Testis (tissue), 2 donors: Measurements from ENCODE around the gene CD300LF.

Experiments used
- POLR2A ChIP-seq: fragments of 450-650 bp; IDR thresholded peaks from one replicate; pipeline ENCODE4 v1.6.1; 2017; ENCODE audit warnings: antibody characterized with exemption, mild to moderate bottlenecking, moderate library complexity
- TF ChIP-seq, protein P1 (sequence below), 3 experiments: fragments of 450-650 bp in 2 of 3; fragments of 200-600 bp in 1 of 3; sonication (generic) in 1 of 3; IDR thresholded peaks; one replicate each; pipeline ENCODE4 v1.5.1; 2016 to 2019; ENCODE audit warnings: antibody characterized with exemption in 3 of 3, mild to moderate bottlenecking in 2 of 3, moderate library complexity in 1 of 3

DNA sequence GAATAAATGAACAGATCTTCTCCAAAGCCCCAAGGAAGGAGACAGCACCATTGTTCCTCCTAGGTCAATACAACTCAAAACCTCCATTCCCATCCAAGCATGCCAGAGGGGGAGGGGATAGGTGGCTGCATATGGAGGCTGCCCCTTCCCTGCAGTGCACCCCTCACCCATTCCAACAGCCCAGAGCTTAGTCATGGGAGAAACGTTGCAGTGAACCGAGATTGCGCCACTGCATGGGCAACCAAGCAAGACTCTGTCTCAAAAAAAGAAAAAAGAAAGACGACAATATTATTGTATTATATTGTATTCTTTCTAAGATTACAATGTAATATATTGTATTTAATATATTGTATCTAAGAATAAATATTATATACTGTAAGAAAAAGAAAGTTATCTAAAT lies 52.8 kb downstream of the CD300LF start:
- TF ChIP-seq, protein P1, sequence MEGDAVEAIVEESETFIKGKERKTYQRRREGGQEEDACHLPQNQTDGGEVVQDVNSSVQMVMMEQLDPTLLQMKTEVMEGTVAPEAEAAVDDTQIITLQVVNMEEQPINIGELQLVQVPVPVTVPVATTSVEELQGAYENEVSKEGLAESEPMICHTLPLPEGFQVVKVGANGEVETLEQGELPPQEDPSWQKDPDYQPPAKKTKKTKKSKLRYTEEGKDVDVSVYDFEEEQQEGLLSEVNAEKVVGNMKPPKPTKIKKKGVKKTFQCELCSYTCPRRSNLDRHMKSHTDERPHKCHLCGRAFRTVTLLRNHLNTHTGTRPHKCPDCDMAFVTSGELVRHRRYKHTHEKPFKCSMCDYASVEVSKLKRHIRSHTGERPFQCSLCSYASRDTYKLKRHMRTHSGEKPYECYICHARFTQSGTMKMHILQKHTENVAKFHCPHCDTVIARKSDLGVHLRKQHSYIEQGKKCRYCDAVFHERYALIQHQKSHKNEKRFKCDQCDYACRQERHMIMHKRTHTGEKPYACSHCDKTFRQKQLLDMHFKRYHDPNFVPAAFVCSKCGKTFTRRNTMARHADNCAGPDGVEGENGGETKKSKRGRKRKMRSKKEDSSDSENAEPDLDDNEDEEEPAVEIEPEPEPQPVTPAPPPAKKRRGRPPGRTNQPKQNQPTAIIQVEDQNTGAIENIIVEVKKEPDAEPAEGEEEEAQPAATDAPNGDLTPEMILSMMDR (IDR thresholded peaks at IDR 0.05): no peak
- no peak for TF ChIP-seq POLR2A
